Activated CD4-positive, alpha-beta memory T cell treated with anti-CD3 and anti-CD28 coated beads for 36 hours (primary cell): ENCODE measurements around the gene BOLL. TPM values are rescaled to one million over a fixed set of nuclear protein-coding genes. Genes with fewer than 3 reads are reported as not detected.
"Not testable (repeated sequence)": the region's sequence is repeated elsewhere in the genome, so short reads cannot be mapped to it uniquely, and the experiment has no call there.

ENCODE experiments used
- CTCF ChIA-PET: fragments of 350-600 bp; sonication (Branson Sonifier 250); formaldehyde crosslinking; loops from one replicate; lab custom pipeline; 2021; ENCODE audit warnings: antibody characterized with exemption, inconsistent platforms; lab: Charles Lee
- POLR2A ChIA-PET: fragments of 350-600 bp; sonication (Branson Sonifier 250); formaldehyde crosslinking; loops from one replicate; lab custom pipeline; 2021; ENCODE audit warnings: antibody characterized with exemption; lab: Charles Lee
- DNase-seq: peaks from one replicate; pipeline ENCODE4 v3.0.0-alpha.2; 2020
- H3K27ac Mint-ChIP-seq: one replicate; pipeline ENCODE4 v1.8.0; 2021; ENCODE audit warnings: mixed read lengths
- H3K27me3 Mint-ChIP-seq: one replicate; pipeline ENCODE4 v1.8.0; 2021; ENCODE audit warnings: mixed read lengths
- H3K36me3 Mint-ChIP-seq: one replicate; pipeline ENCODE4 v1.8.0; 2021; ENCODE audit warnings: mixed read lengths
- H3K4me1 Mint-ChIP-seq: one replicate; pipeline ENCODE4 v1.8.0; 2021; ENCODE audit warnings: low read depth, mixed read lengths
- H3K4me3 Mint-ChIP-seq: one replicate; pipeline ENCODE4 v1.8.0; 2021; ENCODE audit warnings: mild to moderate bottlenecking, mixed read lengths
- H3K9me3 Mint-ChIP-seq: one replicate; pipeline ENCODE4 v1.8.0; 2021; ENCODE audit warnings: mixed read lengths
- intact Hi-C: fragments of 100-400 bp; cut with micrococcal nuclease; formaldehyde crosslinking; loops from one replicate; pipeline ENCODE4 v1.15.1; 2023
- total RNA-seq, 2 experiments: library from RNA; stranded (reverse); gene quantifications; one replicate each; pipeline ENCODE4 v1.2.3, GENCODE V29; 2021

BOLL gene
- total RNA-seq, 2 experiments from 2014 or later = not detected

GRCh38 chr2:197704434-197705120, 80.5 kb downstream of the BOLL start:
- DNase-seq = no peak
- no peaks in the 10 kb centered on the region for H3K9me3 Mint-ChIP-seq
- CTCF ChIA-PET = interaction anchor here (0.7 to 1.3 kb wide), 5 partner anchors 105 to 953 kb away, joined by 3 to 5 read pairs (median 3); partner anchors contain the start of gene MOB4
- H3K36me3 Mint-ChIP-seq = peaks cover 11% of the 10 kb centered on the region
- peak overlapping the region; percentile 88 for H3K27ac Mint-ChIP-seq
- intact Hi-C loops = loop anchor here (1.0 to 10.0 kb wide), 12 partner anchors 133 to 1750 kb away; partner anchors contain the start of genes CCDC150, COQ10B, HSPE1 and PGAP1
- peaks cover 33% of the 10 kb centered on the region for H3K4me1 Mint-ChIP-seq
- H3K27me3 Mint-ChIP-seq = no peaks in the 10 kb centered on the region
- peak overlapping the region; percentile 80 for H3K4me3 Mint-ChIP-seq
- POLR2A ChIA-PET = interaction anchor here (0.6 to 1.6 kb wide), 4 partner anchors 188 to 586 kb away, joined by 3 to 10 read pairs (median 6); partner anchors contain the start of genes COQ10B, HSPD1, HSPE1 and MOB4

DNA sequence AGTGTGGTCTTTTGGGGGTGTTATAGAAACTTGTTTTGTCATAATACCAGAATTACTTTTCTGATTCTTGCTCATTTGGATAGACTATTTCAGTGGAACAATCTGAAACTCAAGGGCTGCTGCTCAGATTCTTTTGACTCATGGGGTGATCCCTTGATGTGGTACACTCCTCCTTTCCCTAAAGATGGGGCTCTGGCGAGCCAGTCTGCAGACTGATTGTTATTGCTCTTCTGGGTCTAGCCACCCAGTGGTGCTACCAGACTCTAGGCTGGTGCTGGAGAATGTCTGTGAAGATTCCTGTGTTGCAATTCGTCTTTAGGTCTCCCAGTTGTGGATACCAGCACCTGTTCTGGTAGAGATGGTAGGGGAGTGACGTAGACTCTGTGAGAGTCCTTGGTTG, 84.2 kb downstream of the BOLL start:
- peak; percentile 27 for DNase-seq
- no peaks in the 10 kb centered on the region for H3K27me3 Mint-ChIP-seq
- H3K27ac Mint-ChIP-seq = no peak overlapping the region
- no peaks in the 10 kb centered on the region for H3K36me3 Mint-ChIP-seq
- H3K9me3 Mint-ChIP-seq = no peaks in the 10 kb centered on the region
- intact Hi-C loops = loop anchor here (10.0 kb wide), 5 partner anchors 496 to 1754 kb away; partner anchors contain the start of genes PGAP1 and SATB2
- CTCF ChIA-PET = no interaction called here
- POLR2A ChIA-PET = no interaction called here
- no peak overlapping the region for H3K4me3 Mint-ChIP-seq
- peaks cover 21% of the 10 kb centered on the region for H3K4me1 Mint-ChIP-seq

DNA sequence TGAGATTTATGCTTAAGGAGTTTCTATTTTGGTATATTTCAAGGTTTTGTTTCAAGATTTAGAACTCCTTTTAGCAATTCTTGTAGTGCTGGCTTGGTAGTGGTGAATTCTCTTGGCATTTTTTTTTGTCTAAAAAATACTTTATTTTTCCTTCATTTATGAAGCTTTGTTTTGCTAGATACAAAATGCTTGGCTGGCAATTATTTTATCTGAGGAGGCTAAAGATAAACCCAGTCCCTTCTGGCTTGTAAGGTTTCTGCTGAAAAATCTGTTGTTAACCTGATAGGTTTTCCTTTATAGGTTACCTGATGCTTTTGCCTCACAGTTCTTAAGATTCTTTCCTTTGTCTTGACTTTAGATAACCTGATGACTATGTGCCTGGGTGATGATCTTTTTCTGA, 85.4 kb downstream of the BOLL start:
- H3K27ac Mint-ChIP-seq, CTCF ChIA-PET, H3K9me3 Mint-ChIP-seq, DNase-seq, POLR2A ChIA-PET, H3K4me3 Mint-ChIP-seq, H3K36me3 Mint-ChIP-seq, H3K27me3 Mint-ChIP-seq: not testable (repeated sequence)
- intact Hi-C loops = loop anchor here (10.0 kb wide), 5 partner anchors 495 to 1755 kb away; partner anchors contain the start of genes PGAP1 and SATB2
- H3K4me1 Mint-ChIP-seq = peaks cover 18% of the 10 kb centered on the region

- intact Hi-C loops, H3K9me3 Mint-ChIP-seq, CTCF ChIA-PET, DNase-seq, H3K36me3 Mint-ChIP-seq, H3K27ac Mint-ChIP-seq, H3K4me3 Mint-ChIP-seq, H3K27me3 Mint-ChIP-seq, POLR2A ChIA-PET: not testable (repeated sequence)
- peaks cover 18% of the 10 kb centered on the region for H3K4me1 Mint-ChIP-seq
Observed at GRCh38 chr2:197696571-197696970, 88.5 kb downstream of the BOLL start.

GRCh38 chr2:197695971-197696370, 89.1 kb downstream of the BOLL start:
- H3K9me3 Mint-ChIP-seq, DNase-seq, H3K36me3 Mint-ChIP-seq, H3K27ac Mint-ChIP-seq, intact Hi-C loops, CTCF ChIA-PET, H3K27me3 Mint-ChIP-seq, H3K4me3 Mint-ChIP-seq, POLR2A ChIA-PET: not testable (repeated sequence)
- peaks cover 16% of the 10 kb centered on the region for H3K4me1 Mint-ChIP-seq

GRCh38 chr2:197695206-197695605, 89.9 kb downstream of the BOLL start:
- H3K27ac Mint-ChIP-seq, CTCF ChIA-PET, H3K9me3 Mint-ChIP-seq, intact Hi-C loops, DNase-seq, H3K36me3 Mint-ChIP-seq, H3K27me3 Mint-ChIP-seq, POLR2A ChIA-PET, H3K4me3 Mint-ChIP-seq: not testable (repeated sequence)
- peaks cover 11% of the 10 kb centered on the region for H3K4me1 Mint-ChIP-seq

- no peaks in the 10 kb centered on the region for H3K4me1 Mint-ChIP-seq
- no peaks in the 10 kb centered on the region for H3K9me3 Mint-ChIP-seq
- POLR2A ChIA-PET = no interaction called here
- DNase-seq = no peak
- no peak overlapping the region for H3K27ac Mint-ChIP-seq
- CTCF ChIA-PET = no interaction called here
- H3K36me3 Mint-ChIP-seq = no peaks in the 10 kb centered on the region
- peaks cover 9% of the 10 kb centered on the region for H3K27me3 Mint-ChIP-seq
- H3K4me3 Mint-ChIP-seq = no peak overlapping the region
- intact Hi-C loops = no loop called here
Observed at GRCh38 chr2:197677483-197677882, 107.6 kb downstream of the BOLL start.

DNA sequence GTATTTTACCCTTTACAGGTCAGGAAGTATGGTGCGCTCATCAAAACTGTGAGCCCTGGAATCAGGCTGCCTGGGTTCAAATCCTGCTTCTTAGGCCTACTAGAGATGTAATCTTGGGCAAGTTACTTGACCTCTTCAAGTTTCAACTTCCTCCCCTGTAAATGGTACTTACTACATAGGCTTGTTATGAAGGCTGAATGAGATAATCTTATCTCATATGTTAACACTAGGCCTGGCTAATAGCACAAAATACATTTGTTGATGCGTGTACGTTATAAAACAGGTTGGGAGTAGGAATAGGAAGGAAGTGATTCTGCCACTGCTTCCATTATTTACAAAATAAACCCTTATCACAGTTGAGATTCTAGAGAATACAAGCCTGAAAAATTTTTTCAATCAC, 108.1 kb downstream of the BOLL start:
- no peak overlapping the region for H3K4me3 Mint-ChIP-seq
- no peak overlapping the region for H3K27ac Mint-ChIP-seq
- POLR2A ChIA-PET = no interaction called here

More for the DNA sequence above, 108.1 kb downstream of the BOLL start:
- Mint-ChIP-seq H3K27me3 (peaks cover 9% of the 10 kb centered on the region), H3K36me3 (no peaks in the 10 kb centered on the region), H3K9me3 (no peaks in the 10 kb centered on the region), H3K4me1 (no peaks in the 10 kb centered on the region)
- CTCF ChIA-PET = no interaction called here
- intact Hi-C loops = no loop called here
- DNase-seq = no peak

Other genes with a start within 250 kb of the BOLL start
- not detected for gene RFTN2, start 109.7 kb downstream of the BOLL start, total RNA-seq
- gene MARS2, start 80.0 kb downstream of the BOLL start, total RNA-seq = 10 to 100 TPM; 11.3 to 11.4 TPM
- gene PLCL1, start 19.3 kb upstream of the BOLL start, total RNA-seq = 1 to 10 TPM; 1.7 to 1.9 TPM